Endothelial cell (in vitro differentiated cells): Measurements from ENCODE around the gene DNAJC4. TPM values are rescaled to one million over a fixed set of nuclear protein-coding genes. Genes with fewer than 3 reads are reported as not detected.
A peak's percentile ranks its signal among the peaks of the same experiment; 100 is the strongest.

Experiments used
- DNase-seq: peaks from one replicate; pipeline ENCODE4 v3.0.0; 2021; ENCODE audit warnings: low spot score
- H3K27ac Mint-ChIP-seq: one replicate; pipeline ENCODE4 v1.8.0; 2021; ENCODE audit warnings: mixed read lengths, inconsistent platforms; ENCODE audit not compliant: unreplicated experiment
- H3K27me3 Mint-ChIP-seq: one replicate; pipeline ENCODE4 v1.8.0; 2021; ENCODE audit warnings: mild to moderate bottlenecking, moderate library complexity, mixed read lengths, inconsistent platforms; ENCODE audit not compliant: unreplicated experiment
- H3K36me3 Mint-ChIP-seq: one replicate; pipeline ENCODE4 v1.8.0; 2021; ENCODE audit warnings: mild to moderate bottlenecking, low read depth, mixed read lengths, inconsistent platforms; ENCODE audit not compliant: unreplicated experiment
- H3K4me1 Mint-ChIP-seq: one replicate; pipeline ENCODE4 v1.8.0; 2021; ENCODE audit warnings: mild to moderate bottlenecking, mixed read lengths, inconsistent platforms; ENCODE audit not compliant: unreplicated experiment
- H3K4me3 Mint-ChIP-seq: one replicate; pipeline ENCODE4 v1.8.0; 2021; ENCODE audit warnings: mild to moderate bottlenecking, mixed read lengths, inconsistent platforms; ENCODE audit not compliant: unreplicated experiment
- H3K9me3 Mint-ChIP-seq: one replicate; pipeline ENCODE4 v1.8.0; 2021; ENCODE audit warnings: mixed read lengths, inconsistent platforms; ENCODE audit not compliant: unreplicated experiment
- total RNA-seq: library from RNA; stranded (reverse); fragmentation: NEBNext Ultra II Directional; extraction: Animal tissue kit (Norgen Biotek cat#: 25700); gene quantifications from one replicate; pipeline ENCODE4 v1.2.1, GENCODE V29; 2021; ENCODE audit not compliant: unreplicated experiment
- TF ChIP-seq, protein P1 (sequence below): fragments of 200-600 bp; sonication (generic); IDR thresholded peaks from one replicate; pipeline ENCODE4 v1.5.0; 2021; ENCODE audit warnings: antibody characterized with exemption; ENCODE audit not compliant: unreplicated experiment

Gene DNAJC4
- total RNA-seq, 1 donor from 2014 or later: 38.0 TPM

DNA sequence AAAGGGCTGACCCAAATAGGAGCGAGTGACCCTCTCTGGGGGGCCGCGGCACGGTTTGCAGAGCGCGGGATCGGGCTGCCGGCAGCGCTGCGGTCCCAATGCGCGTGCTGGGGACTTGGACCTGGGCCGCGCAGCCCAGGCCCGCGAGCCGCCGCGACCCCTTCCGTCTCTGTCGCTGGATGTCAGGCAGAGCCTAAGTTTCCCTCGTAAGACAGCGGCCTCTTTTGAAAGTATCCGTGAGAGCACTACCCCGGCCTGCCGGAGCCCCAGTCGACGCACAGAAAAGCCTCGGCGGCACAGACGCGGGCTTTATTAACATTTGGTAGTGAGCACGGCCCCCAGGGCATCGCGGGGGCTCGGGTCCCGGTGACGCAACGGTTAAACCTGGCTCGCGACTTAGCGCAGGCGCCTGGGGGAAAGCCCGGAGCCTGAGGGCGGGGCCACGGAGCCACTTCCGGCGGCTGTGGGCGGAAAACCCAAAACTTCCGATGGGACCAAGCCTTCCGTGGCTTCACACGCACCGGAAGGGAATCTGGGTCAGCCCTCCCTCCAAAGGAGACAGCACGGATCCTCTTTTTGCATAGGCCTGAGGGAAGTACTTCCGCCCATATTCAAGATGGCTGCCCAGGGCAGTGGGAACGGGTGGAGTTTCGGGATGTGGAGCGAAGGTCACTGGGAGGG, 39.3 kb downstream of the DNAJC4 start:
- Mint-ChIP-seq H3K27me3 (peaks cover 18% of the 10 kb centered on the region), H3K4me3 (peak overlapping the region; percentile 95), H3K36me3 (peaks cover 14% of the 10 kb centered on the region), H3K9me3 (no peaks in the 10 kb centered on the region), H3K27ac (peak overlapping the region; percentile 96), H3K4me1 (peaks cover 17% of the 10 kb centered on the region)
- TF ChIP-seq, protein P1, sequence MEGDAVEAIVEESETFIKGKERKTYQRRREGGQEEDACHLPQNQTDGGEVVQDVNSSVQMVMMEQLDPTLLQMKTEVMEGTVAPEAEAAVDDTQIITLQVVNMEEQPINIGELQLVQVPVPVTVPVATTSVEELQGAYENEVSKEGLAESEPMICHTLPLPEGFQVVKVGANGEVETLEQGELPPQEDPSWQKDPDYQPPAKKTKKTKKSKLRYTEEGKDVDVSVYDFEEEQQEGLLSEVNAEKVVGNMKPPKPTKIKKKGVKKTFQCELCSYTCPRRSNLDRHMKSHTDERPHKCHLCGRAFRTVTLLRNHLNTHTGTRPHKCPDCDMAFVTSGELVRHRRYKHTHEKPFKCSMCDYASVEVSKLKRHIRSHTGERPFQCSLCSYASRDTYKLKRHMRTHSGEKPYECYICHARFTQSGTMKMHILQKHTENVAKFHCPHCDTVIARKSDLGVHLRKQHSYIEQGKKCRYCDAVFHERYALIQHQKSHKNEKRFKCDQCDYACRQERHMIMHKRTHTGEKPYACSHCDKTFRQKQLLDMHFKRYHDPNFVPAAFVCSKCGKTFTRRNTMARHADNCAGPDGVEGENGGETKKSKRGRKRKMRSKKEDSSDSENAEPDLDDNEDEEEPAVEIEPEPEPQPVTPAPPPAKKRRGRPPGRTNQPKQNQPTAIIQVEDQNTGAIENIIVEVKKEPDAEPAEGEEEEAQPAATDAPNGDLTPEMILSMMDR: no peak
- DNase-seq: peak; percentile 94

DNA sequence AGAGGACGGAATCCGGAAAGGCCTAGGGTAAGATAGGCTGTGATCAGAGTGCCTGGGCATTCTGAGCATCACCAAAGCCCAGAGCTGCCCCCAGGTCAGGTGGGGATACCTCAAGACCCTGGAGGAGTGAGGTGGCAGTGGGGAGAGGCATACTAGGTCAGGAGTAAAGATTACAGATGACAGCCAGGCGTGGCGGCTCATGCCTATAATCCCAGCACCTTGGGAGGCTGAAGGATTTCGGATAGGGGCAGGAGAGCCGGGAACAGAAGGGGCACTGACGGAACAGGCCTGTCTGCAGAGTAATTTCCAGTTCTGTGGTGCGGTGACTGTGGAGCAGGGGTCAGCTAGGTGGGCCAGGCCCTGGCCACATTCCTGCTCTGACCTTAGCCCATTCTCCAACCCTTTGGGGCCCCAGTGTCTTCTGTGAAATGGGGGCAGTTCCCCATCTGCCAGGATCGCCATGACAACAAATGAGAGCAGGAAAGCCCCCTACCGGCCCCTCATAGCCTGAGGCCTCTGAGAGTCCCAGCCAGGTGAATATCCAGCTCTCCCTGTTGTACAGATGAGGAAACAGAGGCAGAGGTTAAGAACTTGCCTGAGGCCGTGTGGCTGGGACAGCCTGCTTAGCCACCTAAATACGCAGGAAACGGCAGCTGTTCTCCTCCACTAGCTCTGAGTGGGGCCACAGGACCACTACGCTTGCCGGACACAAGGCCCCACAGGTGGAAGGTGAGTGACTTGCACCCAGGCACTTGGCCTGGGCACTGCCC, 44.9 kb downstream of the DNAJC4 start:
- Mint-ChIP-seq H3K4me1 (peaks cover under 1% of the 10 kb centered on the region), H3K9me3 (no peaks in the 10 kb centered on the region), H3K4me3 (no peak overlapping the region), H3K27ac (no peak overlapping the region), H3K27me3 (peaks cover 2% of the 10 kb centered on the region), H3K36me3 (peaks cover 5% of the 10 kb centered on the region)
- TF ChIP-seq, protein P1: no peak
- DNase-seq: no peak

- Mint-ChIP-seq H3K36me3 (peaks cover 5% of the 10 kb centered on the region), H3K4me1 (no peaks in the 10 kb centered on the region), H3K27me3 (no peaks in the 10 kb centered on the region), H3K9me3 (no peaks in the 10 kb centered on the region), H3K27ac (no peak overlapping the region), H3K4me3 (no peak overlapping the region)
- no peak for DNase-seq
- TF ChIP-seq, protein P1: no peak
Measured at GRCh38 chr11:64275841-64276240, 45.5 kb downstream of the DNAJC4 start.

DNA sequence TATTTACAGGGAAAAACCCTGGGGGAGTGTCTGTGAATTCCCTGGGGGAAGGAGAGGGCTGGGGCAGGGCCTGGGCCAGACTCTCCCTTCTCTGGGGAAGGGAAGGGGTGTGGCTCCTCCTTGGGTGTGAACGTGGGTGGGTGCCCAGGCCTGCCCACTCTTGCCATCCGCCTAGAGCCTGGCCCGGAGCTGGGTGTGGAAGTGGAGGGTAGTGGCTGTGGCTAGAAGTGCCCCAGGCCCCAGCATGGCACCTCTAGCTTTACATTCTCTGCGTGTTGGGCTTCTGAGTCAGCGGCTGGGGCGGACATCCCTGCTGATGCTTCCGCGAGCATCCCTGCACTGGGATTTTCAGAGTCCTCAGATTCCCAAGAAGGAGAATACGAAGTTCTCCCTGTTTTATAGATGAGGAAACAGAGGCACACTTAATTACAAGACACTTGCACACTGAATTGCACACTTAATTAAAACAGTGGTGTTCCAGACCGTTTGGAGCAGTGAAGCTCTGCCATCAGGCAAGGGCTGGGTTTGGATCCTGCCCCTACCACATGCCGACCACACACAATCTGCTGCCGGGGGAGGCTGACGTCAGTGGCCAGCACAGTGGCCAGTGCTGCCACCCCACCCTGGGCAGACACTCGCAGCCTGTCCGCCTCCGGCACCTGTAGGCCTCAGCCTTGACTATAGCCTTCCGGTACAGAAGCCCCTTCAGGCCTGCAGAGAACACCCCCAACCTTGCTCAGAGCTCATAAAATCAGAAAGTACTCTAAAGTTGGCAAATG, 46.5 kb downstream of the DNAJC4 start:
- H3K4me3 Mint-ChIP-seq: no peak overlapping the region
- TF ChIP-seq, protein P1: no peak
- no peaks in the 10 kb centered on the region for H3K4me1 Mint-ChIP-seq
- H3K27me3 Mint-ChIP-seq: no peaks in the 10 kb centered on the region
- H3K27ac Mint-ChIP-seq: no peak overlapping the region
- peaks cover 12% of the 10 kb centered on the region for H3K36me3 Mint-ChIP-seq
- H3K9me3 Mint-ChIP-seq: no peaks in the 10 kb centered on the region
- DNase-seq: no peak
